Daoy (cell line): ENCODE data around the gene ALKBH3. TPM values are rescaled to one million over a fixed set of nuclear protein-coding genes. Genes with fewer than 3 reads are reported as not detected.
A peak's percentile ranks its signal among the peaks of the same experiment; 100 is the strongest.

Source experiments
- DNase-seq: peaks from one replicate; pipeline ENCODE4 v3.0.0-alpha.2; 2015; ENCODE audit warnings: low read depth
- total RNA-seq: library from RNA; depleted of rRNA; stranded (reverse); fragments of >200 nt; shearing (Covaris generic); gene quantifications from 2 replicates; pipeline ENCODE4 v1.2.3, GENCODE V29; 2014

The ALKBH3 gene
- total RNA-seq, 1 experiment from 2014 or later: 26.7 TPM

DNA sequence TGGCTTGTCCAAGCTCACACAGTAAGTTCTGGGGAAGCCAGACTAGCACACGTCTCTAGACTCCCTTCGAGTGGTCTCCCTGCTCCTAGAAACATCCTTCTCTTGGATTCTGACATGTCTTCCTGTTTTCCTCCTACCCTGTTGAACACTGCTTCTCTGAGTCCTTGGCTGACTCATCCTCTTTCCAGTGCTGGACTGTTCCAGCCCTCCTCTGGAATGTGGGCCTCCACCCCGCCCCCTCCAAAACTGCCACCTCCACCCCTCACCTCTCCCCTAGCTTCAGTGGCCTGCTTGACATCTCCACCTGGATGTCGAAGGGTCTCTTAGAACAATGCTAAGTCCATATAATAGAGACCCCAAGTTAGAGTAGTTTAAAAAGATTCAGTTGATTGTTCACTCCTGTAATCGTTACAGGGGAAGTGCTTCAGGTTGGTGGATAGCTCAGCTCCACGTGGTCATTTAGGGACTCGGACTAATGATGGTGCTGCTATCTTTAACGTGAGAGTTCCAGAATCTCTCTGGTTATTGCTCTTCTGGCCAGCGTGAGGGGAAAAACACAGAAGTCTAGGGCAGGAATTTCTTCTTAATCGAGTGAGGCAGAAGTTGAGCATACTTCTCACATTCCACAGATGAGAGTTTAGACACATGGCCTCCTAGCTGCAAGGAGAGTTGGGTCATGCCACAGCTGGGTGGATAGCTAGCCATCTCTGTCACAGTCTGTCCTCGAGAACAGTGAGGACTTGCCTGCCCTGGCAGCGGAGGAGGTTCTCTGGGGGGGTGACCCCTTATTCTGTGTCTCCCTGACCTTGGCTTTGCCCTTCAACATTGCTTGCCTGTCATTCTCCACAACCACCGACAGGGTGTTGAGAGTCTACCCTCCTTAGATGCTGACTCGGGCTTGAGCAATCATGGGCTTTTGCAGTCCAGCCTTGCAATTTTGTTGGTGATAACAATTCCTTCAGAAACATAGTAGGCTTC is 57.1 kb downstream of the ALKBH3 start:
- peak; percentile 46 for DNase-seq

DNA sequence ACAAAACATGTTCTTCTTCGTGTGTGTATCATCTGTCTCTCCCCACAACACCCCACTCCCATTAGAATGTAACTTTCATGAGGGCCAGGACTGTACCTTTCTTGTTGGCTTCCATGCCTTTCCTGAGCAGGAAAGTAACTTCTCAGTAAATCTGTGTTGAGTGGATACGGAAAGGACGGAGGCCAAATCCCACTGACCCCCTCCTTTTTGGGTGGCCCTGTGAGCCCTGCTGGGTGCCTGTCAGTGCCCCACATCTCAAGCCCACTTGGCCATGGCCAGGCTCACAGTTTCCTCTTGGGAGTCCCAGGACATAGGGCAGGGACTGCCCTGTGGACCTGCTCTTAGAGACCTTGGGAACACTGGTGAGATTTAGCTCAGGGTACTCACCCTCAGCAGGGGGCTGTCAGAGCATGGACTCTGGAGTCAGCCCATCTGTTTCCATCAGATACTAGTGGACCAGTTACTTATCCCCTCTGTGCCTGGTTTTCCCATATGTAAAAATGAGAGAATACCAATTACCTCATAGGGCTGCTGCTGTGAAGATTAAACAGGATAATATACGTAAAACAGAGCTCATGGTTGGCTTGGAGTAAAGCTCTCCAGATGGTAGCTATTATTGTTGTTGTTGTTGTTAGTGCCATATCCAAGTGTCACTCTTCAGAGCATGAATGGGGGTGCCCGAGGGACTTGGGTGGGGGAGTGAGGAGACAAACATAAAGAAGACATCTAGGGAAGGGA is 60.8 kb downstream of the ALKBH3 start:
- no peak for DNase-seq

DNA sequence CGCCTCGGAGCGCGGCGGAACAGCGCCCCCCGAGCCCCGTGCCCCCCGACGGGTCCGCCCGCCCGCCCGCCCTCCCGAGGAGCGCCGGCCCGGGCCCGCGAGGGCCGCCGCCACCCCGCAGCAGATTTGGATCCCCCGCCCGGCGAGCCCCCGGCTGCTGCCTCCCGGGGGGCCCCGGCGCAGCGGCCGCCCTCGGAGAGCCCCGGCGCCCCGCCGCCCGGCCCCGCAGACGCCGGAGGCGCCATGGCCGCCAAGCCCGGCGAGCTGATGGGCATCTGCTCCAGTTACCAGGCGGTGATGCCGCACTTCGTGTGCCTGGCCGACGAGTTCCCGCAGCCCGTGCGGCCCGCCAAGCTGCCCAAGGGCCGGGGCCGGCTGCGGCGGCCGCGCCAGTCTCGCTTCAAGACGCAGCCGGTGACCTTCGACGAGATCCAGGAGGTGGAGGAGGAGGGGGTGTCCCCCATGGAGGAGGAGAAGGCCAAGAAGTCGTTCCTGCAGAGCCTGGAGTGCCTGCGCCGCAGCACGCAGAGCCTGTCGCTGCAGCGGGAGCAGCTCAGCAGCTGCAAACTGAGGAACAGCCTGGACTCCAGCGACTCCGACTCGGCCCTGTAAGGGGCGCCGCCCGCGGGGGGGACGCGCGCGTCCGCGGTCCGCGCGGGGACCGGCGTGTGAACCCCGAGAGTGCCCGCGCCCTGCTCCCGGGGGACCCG is 62.2 kb downstream of the ALKBH3 start:
- peak; percentile 52 for DNase-seq

DNA sequence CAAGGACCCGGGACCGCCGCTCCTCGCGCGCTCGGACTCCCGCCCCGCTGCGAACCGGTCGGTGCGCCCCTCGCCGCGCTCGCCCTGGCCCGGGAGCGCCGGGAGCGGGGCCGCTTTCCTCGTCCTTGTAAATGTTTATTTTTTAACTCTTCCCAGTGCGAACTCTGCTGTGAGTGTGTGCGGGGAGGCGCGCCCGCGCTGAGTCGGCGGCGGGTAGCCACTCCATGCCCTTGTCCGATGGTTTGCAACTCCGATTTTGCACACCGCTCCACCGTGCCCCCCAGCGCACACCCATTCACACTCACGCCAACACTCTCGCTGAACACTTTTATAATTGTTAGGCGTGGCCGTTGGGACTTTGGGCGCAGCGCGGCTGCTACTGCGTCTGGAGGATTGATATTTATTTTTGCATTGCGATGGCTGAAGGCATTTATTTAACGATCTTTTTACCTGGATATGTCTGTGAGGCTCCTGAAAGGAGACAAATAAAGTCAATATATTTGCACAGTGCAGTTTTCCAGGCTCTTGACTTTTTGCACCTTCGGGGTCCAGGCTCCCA is 62.8 kb downstream of the ALKBH3 start:
- no peak for DNase-seq

DNA sequence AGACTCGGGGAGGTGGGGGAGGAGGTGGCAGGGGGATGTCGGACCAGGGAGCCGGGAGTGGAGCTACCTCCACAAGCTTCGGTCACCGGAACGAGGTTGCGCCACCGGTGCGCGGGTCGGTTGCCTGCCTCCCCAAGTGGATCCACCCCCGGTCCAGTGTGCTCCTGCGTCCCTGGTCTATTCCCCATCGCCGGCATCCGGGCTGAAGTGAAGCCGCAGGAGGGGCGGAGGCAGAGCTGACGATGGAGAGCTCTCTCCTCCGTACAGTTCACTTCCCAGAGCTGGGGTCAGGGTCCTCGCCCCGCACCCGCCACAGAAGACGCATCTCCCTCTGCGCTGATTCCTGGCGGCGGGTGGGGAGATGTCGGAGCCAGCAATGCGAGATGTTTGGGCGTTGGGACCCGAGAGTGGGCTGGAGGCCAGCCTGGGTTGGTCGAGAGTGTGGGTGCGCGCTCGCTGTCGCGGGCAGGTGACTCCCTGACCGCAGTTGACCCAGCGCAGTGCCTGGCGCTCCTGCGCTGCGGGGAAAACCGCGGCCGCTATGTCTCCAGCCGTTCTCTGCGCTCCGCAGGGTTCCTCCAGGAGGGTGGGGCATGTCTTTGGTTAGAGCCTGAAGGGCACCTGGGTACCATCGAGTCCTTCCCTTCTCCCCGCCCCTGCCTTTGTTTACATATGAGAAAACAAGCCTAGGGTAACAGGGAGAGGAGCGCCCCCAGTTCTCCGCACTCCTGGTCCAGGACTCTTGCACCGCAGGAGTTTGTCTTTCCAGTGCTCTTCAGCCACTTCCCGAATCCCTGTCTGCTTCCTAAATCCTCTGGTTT is 63.5 kb downstream of the ALKBH3 start:
- peak; percentile 29 for DNase-seq

DNA sequence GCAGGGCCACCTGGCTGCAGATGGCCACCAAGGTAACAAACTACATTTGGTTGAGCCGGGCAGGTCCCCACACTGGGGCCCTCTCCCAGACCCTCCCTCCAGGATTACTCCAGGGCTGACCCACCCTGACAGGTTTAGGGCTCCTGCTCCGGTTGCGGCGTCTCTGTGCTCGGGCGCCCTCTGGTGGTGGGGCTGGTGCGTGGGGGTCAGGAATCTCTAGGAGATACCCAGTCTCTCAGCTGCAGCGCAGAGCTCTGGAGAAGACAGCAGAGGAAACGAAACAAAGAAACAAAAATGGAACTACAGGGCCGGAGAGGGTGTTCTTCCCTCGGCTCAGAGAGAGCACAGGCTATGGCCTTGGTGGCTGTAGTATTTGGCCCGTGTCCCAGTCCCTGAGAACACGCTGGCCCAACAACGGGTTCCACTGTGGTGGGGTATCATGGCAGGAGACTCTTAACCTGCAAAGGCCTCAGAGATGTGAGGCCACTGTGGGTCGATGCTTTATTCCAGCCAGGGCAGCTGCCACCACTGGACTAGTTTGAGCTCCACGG is 64.2 kb downstream of the ALKBH3 start:
- DNase-seq: peak; percentile 50

DNA sequence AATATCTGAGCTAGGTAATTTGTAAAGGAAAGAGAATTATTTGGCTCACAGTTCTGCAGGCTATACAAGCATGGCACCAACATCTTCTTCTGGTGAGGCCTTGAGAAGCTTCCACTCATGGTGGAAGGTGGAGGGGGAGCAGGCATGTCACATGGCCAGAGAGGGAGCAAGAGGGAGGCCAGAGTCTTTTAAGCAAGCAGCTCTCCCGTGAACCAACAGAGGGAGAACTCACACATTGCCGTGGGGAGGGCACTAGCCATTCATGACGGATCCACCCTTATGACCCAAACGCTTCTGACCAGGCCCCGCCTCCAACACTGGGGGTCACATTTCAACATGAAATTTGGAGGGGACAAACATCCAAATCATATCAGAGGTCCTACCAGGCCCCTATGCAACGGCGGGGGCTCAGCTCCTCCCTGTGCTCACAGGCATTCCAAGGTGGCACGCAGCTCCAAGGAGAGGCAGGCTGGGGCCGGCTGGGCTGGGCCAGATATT is 66.4 kb downstream of the ALKBH3 start:
- no peak for DNase-seq

DNA sequence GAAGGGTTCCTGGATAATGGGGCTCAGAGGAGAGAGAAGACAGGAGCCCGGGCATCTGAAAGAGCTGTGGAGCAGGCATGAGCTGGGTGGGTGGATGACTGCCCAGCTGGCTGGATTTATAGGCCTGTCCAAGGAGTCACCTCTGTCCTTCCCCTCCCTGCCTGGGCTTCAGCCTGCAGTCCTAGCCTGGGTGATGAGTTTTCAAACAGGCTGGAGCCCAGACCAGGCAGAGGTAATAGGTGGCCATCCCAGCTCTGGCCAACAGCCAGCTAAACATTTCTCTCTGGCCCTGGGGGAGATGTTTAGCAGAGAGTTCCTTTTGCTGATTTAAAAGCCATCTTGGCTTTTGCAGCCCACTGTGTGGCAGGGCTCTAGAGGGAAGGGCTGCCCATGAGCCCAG is 67.2 kb downstream of the ALKBH3 start:
- no peak for DNase-seq

DNA sequence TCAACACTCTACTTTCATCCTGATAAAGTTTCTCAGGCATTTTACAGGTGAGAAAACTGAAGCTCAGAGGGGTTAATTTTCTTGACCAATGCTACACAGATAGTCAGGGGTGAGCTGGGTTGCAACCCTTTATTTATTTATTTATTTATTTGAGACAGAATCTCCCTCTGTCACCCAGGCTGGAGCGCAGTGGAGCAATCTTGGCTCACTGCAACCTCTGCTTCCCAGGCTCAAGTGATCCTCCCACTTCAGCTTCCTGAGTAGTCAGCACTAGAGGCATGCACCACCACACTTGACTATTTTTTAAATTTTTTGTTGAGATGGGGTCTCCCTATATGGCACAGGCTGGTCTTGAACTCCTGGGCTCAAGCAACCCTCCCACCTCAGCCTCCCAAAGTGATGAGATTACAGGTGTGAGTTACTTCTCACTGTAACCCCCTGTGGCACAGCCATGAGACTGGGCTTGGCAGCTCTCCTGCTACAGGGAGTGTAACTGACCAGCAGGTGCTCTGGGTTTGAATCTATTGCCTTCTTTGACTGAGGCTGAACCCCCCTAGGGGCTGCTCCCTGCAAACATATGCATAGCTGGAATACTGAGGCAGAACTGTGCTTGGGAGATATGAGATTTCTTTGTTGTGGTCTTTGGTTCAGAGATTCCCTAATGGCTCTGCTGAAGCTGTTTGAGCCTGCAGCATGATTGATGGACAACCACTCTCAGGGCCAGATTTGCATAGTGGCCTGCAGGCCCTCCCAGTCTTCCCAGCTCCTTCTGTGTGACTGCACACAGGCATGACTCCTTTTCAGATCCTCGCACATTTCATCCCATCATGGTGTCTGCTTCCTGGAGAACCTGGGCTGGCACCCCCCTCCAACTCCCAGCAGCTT is 68.0 kb downstream of the ALKBH3 start:
- no peak for DNase-seq

DNA sequence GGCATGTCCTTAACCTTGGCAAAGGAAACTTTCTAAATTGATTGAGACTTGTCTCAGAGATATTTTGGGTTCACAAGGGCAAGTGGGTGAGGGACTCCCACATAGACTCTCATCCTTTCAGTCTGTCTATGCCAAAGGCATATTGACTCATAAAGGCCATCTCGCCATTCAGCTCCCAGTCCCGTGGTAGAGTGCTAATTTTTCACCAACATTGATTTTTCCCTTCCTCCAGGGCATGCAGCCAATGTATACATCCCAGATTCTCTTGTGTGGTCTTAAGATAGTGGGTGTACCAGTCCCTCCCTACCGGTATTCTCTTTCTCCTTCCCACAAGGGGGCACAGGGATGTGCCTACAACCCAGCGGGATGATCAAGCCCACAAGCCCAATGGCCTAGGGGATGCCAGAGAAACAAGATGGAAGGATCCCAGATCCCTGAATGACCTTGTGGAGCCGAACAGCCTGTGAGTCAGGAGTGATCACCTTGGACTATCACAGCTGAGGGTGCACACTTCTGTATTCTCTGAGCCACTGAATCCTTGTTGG is 69.8 kb downstream of the ALKBH3 start:
- no peak for DNase-seq

DNA sequence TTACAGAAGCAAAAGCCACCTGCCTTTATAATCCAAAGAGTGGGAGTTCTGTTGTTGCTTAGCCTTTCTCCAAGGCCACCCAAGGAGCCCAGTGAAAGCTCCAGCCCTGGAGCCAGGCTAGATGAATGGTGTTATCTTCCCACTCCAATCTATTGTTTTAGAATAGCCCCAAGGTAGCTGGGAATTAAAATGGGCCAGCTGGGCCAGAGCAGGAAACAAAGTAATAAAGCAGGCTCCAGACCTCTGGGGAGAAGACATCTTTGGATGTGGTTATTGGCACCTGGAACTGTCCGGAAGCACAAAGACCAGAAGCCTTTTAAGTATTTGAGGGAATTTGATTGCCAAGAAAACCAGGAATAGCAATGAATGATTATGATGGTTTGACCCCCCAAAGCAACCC is 70.6 kb downstream of the ALKBH3 start:
- no peak for DNase-seq

DNA sequence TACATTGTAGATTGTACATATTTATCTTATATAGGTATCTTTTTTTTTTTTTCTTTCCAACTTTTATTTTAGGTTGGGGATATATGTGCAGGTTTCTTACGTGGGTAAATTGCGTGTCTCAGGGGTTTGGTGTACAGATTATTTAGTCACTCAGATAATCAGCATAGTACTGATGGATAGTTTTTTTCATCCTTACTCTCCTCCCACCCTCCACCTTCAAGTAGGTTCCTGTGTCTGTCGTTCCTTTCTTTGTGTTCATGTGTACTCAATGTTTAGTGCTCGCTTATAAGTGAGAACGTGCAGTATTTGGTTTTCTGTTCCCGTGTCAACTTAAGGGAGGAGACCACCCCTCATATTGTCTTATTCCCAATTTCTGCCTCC is 71.4 kb downstream of the ALKBH3 start:
- no peak for DNase-seq

DNA sequence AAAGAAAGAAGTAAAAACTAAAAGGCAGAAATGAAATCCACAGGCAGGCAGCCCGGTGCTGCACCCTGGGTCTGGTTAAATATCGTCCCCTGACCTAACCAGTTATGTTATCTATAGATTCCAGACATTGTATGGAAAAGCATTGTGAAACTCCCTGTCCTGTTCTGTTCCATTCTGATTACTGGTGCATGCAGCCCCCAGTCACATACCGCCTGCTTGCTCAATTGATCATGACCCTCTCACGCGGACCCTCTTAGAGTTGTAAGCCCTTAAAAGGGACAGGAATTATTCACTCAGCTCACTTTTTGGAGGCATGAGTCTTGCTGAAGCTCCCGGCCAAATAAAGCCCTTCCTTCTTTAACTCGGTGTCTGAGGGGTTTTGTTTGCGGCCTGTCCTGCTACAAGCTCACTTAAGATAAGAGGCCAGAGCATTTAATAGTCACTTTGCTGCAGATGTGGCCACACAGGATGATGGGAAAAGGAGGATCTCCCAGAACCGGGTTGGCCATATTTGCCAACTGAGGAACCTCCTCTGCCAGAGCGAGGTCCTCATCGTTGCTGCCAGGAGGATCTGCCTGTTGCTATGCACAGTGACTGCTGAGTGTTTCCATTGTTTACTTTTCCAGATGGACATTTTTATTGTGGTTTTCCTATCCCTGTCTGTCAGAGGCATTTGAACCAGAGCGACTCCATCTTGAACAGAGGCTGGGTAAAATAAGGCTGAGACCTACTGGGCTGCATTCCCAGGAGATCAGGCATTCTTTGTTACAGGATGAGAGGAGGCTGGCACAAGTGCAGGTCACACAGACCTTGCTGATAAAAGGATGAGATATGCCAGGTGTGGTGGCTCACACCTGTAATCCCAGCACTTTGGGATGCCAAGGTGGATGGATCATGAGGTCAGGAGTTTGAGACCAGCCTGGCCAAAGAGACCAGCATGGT is 72.0 kb downstream of the ALKBH3 start:
- no peak for DNase-seq

DNA sequence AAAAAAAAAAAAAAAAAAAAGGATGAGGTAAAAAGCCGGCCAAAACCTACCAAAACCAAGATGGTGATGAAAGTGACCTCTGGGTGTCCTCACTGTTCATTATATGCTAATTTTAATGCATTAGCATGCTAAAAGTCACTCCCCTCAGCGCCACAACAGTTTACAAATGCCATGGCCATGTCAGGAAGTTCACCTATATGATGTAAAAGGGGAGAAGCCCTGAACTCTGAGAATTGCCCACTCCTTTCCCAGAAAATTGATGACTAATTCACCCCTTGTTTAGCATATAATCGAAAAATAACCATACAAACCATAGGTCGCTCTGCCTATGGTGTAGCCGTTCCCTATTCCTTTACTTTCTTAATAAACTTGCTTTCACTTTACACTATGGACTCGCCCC is 72.9 kb downstream of the ALKBH3 start:
- DNase-seq: no peak

DNA sequence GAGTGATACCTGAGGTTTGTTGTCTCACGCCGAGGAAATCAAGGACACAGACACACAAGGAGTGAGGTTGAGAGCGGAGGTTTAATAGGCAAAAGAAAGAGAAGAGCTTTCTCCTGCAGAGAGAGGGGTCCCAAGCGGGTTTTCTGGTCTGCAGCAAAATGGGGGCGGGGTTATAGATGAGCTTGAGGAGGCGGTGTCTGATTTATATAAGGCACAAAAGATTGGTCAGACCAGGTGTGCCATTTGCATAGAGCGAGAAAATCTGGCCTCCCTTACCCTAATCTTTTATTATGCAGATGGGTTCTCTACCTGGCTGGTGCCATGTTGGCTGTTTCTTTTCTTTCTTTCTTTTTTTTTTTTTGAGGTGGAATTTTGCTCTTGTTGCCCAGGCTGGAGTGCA is 73.6 kb downstream of the ALKBH3 start:
- DNase-seq: no peak

DNA sequence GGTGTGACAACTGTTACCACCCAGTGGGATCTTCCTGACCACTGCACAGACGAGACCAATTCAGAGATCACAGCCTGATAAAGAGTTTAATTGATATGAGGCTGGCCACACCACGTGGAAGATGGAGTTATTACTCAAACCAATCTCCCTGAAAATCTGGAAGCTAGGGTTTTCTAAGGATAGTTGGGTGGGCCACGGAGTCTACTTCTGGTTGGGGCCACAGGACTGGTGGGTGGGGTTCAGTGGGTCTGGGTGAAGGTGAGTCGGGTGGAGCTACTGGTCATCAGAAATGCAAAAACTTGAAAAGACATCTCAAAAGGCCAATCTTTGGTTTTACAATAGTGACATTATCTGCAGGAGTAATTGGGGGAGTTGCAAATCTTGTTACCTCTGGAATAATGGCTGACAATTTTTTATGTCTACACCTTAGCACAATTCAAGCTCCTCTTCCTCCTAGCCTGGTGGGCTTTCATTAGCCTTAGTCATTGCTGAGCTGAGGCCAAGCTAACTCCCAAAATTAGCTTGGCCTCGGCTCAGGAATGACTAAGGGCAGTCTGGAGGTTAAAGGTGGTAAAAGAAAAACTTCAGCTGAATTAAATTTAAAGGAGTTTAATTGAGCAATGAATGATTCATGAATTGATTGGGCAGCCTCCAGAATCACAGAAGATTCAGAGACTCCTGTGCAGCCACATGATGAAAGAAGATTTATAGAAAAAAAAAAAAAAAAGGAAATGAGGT is 74.9 kb downstream of the ALKBH3 start:
- DNase-seq: no peak

DNA sequence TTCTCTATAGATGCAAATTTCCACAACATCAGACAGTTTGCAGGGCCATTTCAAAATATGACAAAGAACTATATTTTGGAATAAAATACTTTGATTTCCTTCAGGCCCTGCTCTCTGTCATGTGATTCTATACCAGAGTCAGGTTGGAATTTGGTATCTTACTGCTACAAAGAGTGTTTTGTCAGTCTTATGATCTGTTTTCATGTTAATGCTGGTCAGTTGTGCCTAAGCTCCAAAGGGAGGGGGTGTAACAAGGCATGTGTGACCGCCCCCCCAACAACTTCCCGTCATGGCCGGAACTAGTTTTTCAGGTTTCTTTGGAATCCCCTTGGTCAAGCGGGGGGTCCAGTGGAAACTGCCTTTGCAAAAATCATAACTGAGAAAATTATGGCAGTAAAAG is 76.9 kb downstream of the ALKBH3 start:
- DNase-seq: no peak
